OCI-LY7 (cell line): ENCODE results near the gene RPS6KA5.

ENCODE experiments used
- EZH2phosphoT487 ChIP-seq: fragments of 200-600 bp; sonication (generic); IDR thresholded peaks from 2 replicates; pipeline ENCODE4 v1.6.1; 2018; ENCODE audit warnings: low read depth, borderline replicate concordance, mild to moderate bottlenecking, mixed run types, antibody characterized with exemption, low read length, moderate library complexity, mixed read lengths
- TF ChIP-seq, protein P1 (sequence below): fragments of 200-600 bp; sonication (generic); conservative IDR thresholded peaks from 2 replicates; pipeline ENCODE4 v1.5.1; 2014; ENCODE audit warnings: mild to moderate bottlenecking, antibody characterized with exemption, low read length, moderate library complexity, mixed read lengths

DNA sequence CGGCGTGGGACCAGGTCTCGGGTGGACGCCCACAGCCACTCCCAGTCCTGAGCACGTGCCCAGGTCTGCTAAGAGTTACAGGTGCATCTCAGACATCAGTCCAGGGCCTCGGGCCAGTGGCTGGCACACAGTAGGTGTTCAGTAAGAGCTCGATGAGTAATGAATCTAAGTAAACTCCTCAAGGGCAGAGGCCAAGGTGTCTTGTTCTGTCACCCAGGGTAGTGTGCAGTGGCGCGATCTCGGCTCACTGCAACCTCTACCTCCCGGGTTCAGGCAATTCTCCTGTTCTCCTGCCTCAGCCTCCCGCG lies 255.4 kb downstream of the RPS6KA5 start:
- TF ChIP-seq, protein P1, sequence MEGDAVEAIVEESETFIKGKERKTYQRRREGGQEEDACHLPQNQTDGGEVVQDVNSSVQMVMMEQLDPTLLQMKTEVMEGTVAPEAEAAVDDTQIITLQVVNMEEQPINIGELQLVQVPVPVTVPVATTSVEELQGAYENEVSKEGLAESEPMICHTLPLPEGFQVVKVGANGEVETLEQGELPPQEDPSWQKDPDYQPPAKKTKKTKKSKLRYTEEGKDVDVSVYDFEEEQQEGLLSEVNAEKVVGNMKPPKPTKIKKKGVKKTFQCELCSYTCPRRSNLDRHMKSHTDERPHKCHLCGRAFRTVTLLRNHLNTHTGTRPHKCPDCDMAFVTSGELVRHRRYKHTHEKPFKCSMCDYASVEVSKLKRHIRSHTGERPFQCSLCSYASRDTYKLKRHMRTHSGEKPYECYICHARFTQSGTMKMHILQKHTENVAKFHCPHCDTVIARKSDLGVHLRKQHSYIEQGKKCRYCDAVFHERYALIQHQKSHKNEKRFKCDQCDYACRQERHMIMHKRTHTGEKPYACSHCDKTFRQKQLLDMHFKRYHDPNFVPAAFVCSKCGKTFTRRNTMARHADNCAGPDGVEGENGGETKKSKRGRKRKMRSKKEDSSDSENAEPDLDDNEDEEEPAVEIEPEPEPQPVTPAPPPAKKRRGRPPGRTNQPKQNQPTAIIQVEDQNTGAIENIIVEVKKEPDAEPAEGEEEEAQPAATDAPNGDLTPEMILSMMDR: no peak
- TF ChIP-seq EZH2phosphoT487: no peak
